ENCODE data around the gene FBXO34.

The FBXO34 gene

DNA sequence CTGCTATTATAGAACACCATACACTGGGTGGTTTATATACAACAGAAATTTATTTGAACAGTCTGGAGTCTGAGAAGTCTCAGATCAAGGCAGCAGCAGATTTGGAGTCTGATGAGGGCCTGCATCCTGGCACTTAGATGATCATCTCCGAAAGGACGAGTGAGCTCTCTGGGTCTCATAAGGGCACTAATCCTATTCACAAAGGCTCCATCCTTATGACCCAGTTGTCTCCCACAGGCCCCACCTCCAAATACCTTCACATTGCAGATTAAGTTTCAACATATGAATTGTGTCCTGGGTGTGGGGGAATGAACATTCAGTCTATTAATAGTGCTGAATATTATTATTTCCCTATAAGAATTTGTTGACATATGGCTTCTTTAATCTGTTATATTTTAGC is 53.6 kb downstream of the FBXO34 start:
- Histone ChIP-seq H3K9me2 (replicated peaks; ENCODE audit: insufficient read depth, low read length) (no peaks in the 10 kb centered on the region), H3K4me3 (ENCODE audit: insufficient read depth, low read length, poor library complexity, severe bottlenecking) (no peak overlapping the region), H3K36me3 (ENCODE audit: low read length) (no peaks in the 10 kb centered on the region), H3F3A (ENCODE audit: insufficient read depth) (peaks cover 12% of the 10 kb centered on the region; the same call in 1 of the 2 replicates), H2AFZ (ENCODE audit: low read depth, low read length, severe bottlenecking) (no peak overlapping the region), H3K27ac (ENCODE audit: low read depth, low read length) (no peak overlapping the region), H3K4me2 (ENCODE audit: low read depth, low read length, poor library complexity, severe bottlenecking) (no peak overlapping the region), H3K9me3 (ENCODE audit: insufficient read depth, low read length) (no peaks in the 10 kb centered on the region), H3K9ac (ENCODE audit: low read length) (no peak overlapping the region), H3K27me3 (ENCODE audit: low read length) (no peaks in the 10 kb centered on the region), H4K20me1 (ENCODE audit: low read depth, low read length) (no peaks in the 10 kb centered on the region; the same call in 1 of the 2 replicates), H3K79me2 (ENCODE audit: insufficient read depth, low read length) (peaks cover 32% of the 10 kb centered on the region; the same call in 1 of the 2 replicates)
- TF ChIP-seq EZH2phosphoT487 (conservative IDR thresholded peaks at IDR 0.05; ENCODE audit: low read length): no peak
- TF ChIP-seq, protein P1, sequence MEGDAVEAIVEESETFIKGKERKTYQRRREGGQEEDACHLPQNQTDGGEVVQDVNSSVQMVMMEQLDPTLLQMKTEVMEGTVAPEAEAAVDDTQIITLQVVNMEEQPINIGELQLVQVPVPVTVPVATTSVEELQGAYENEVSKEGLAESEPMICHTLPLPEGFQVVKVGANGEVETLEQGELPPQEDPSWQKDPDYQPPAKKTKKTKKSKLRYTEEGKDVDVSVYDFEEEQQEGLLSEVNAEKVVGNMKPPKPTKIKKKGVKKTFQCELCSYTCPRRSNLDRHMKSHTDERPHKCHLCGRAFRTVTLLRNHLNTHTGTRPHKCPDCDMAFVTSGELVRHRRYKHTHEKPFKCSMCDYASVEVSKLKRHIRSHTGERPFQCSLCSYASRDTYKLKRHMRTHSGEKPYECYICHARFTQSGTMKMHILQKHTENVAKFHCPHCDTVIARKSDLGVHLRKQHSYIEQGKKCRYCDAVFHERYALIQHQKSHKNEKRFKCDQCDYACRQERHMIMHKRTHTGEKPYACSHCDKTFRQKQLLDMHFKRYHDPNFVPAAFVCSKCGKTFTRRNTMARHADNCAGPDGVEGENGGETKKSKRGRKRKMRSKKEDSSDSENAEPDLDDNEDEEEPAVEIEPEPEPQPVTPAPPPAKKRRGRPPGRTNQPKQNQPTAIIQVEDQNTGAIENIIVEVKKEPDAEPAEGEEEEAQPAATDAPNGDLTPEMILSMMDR (IDR thresholded peaks at IDR 0.05; ENCODE audit: insufficient read depth, low read length, poor library complexity, severe bottlenecking): no peak

DNA sequence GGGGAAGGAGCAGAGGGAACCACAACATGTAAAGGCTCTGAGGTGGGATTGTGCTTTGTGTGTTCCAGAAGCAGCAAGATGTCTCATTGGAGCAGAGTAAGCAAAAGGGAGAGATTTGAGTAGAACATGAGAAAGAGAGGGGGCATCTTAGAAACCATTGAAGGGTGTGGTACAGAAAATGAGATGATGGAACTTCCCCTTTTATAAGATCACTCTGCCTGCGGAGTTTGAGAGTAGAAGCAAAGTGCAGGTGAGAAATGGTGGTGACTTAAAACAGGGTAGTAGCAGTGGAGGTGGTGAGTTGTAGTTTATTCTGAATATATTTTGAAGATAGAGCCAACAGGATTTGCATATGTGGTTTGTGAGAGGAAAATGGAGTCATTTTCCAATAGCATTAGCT is 56.0 kb downstream of the FBXO34 start:
- Histone ChIP-seq H4K20me1 (ENCODE audit: low read depth, low read length) (no peaks in the 10 kb centered on the region; the same call in 1 of the 2 replicates), H3K9ac (ENCODE audit: low read length) (no peak overlapping the region), H3K4me3 (ENCODE audit: insufficient read depth, low read length, poor library complexity, severe bottlenecking) (no peak overlapping the region), H3K9me3 (ENCODE audit: insufficient read depth, low read length) (no peaks in the 10 kb centered on the region), H3K27me3 (ENCODE audit: low read length) (no peaks in the 10 kb centered on the region), H3K4me2 (ENCODE audit: low read depth, low read length, poor library complexity, severe bottlenecking) (no peak overlapping the region), H3K36me3 (ENCODE audit: low read length) (no peaks in the 10 kb centered on the region), H3F3A (ENCODE audit: insufficient read depth) (peaks cover 12% of the 10 kb centered on the region; the same call in 1 of the 2 replicates), H3K79me2 (ENCODE audit: insufficient read depth, low read length) (peaks cover 43% of the 10 kb centered on the region), H3K27ac (ENCODE audit: low read depth, low read length) (0 out of 2 replicates have a peak overlapping the region, but pooled peaks have one; percentile 13), H2AFZ (ENCODE audit: low read depth, low read length, severe bottlenecking) (no peak overlapping the region), H3K9me2 (replicated peaks; ENCODE audit: insufficient read depth, low read length) (no peaks in the 10 kb centered on the region)
- TF ChIP-seq EZH2phosphoT487 (conservative IDR thresholded peaks at IDR 0.05; ENCODE audit: low read length): no peak
- TF ChIP-seq, protein P1 (IDR thresholded peaks at IDR 0.05; ENCODE audit: insufficient read depth, low read length, poor library complexity, severe bottlenecking): no peak

- Histone ChIP-seq H3F3A (ENCODE audit: insufficient read depth) (peaks cover 12% of the 10 kb centered on the region; the same call in 1 of the 2 replicates), H3K4me2 (ENCODE audit: low read depth, low read length, poor library complexity, severe bottlenecking) (no peak overlapping the region), H3K27me3 (ENCODE audit: low read length) (no peaks in the 10 kb centered on the region), H3K27ac (ENCODE audit: low read depth, low read length) (no peak overlapping the region), H3K79me2 (ENCODE audit: insufficient read depth, low read length) (peaks cover 47% of the 10 kb centered on the region), H3K9me2 (replicated peaks; ENCODE audit: insufficient read depth, low read length) (no peaks in the 10 kb centered on the region), H2AFZ (ENCODE audit: low read depth, low read length, severe bottlenecking) (no peak overlapping the region), H3K36me3 (ENCODE audit: low read length) (no peaks in the 10 kb centered on the region), H3K9me3 (ENCODE audit: insufficient read depth, low read length) (no peaks in the 10 kb centered on the region), H4K20me1 (ENCODE audit: low read depth, low read length) (no peaks in the 10 kb centered on the region; the same call in 1 of the 2 replicates), H3K9ac (ENCODE audit: low read length) (no peak overlapping the region), H3K4me3 (ENCODE audit: insufficient read depth, low read length, poor library complexity, severe bottlenecking) (no peak overlapping the region)
- TF ChIP-seq EZH2phosphoT487 (conservative IDR thresholded peaks at IDR 0.05; ENCODE audit: low read length): no peak
- TF ChIP-seq, protein P1 (IDR thresholded peaks at IDR 0.05; ENCODE audit: insufficient read depth, low read length, poor library complexity, severe bottlenecking): no peak
Observed at GRCh38 chr14:55328317-55328716, 57.1 kb downstream of the FBXO34 start.
